Stimulated activated CD4-positive, alpha-beta T cell treated with anti-CD3 and anti-CD28 coated beads, Interleukin-12 subunit alpha, Interleukin-12 subunit beta, amount 100 ng/mL, for 48 hours (primary cell): ENCODE results near the gene LRRK1.
A peak's percentile ranks its signal among the peaks of the same experiment; 100 is the strongest.

Experiments used
- DNase-seq, 3 donors: peaks; one replicate each; pipeline ENCODE4 v3.0.0-alpha.2; 2020; ENCODE audit warnings: low read depth in 2 of 3, low spot score in 1 of 3

LRRK1 gene

GRCh38 chr15:100918690-100919480, at the start of gene LRRK1:
LRRK1 (plus strand) TSS chr15:100919357; CDS start chr15:100924633, 5,276 bp downstream.
- peak in 1 of 3 donors; percentile 3 for DNase-seq

- peak in 1 of 3 donors; percentile 37 for DNase-seq
These were observed 46.0 kb upstream of the LRRK1 start for GRCh38 chr15:100873029-100873677.

- no peak for DNase-seq
These were observed 43.7 kb upstream of the LRRK1 start for GRCh38 chr15:100875495-100875894.

GRCh38 chr15:100875976-100876375, 43.2 kb upstream of the LRRK1 start:
- no peak for DNase-seq

GRCh38 chr15:100877551-100877950, 41.6 kb upstream of the LRRK1 start:
- DNase-seq = no peak

- no peak for DNase-seq
These were observed 41.0 kb upstream of the LRRK1 start for GRCh38 chr15:100878130-100878529.

- no peak for DNase-seq
These were observed 40.5 kb upstream of the LRRK1 start for GRCh38 chr15:100878648-100879047.

GRCh38 chr15:100879061-100879463, 40.1 kb upstream of the LRRK1 start:
- no peak for DNase-seq

GRCh38 chr15:100879464-100880138, 39.6 kb upstream of the LRRK1 start, which contains the start of gene ALDH1A3:
ALDH1A3 (plus strand) TSS chr15:100879831; CDS start chr15:100879908, 77 bp downstream.
- no peak for DNase-seq

GRCh38 chr15:100880139-100880896, 38.8 kb upstream of the LRRK1 start:
- no peak for DNase-seq

- no peak for DNase-seq
These were observed 38.3 kb upstream of the LRRK1 start for GRCh38 chr15:100880897-100881242.

GRCh38 chr15:100881573-100882336, 37.4 kb upstream of the LRRK1 start:
- no peak for DNase-seq

GRCh38 chr15:100885116-100885515, 34.0 kb upstream of the LRRK1 start:
- DNase-seq = no peak

GRCh38 chr15:100885811-100886210, 33.3 kb upstream of the LRRK1 start:
- DNase-seq = no peak

GRCh38 chr15:100887211-100887913, 31.8 kb upstream of the LRRK1 start:
- DNase-seq = no peak

GRCh38 chr15:100889385-100890050, 29.6 kb upstream of the LRRK1 start:
- DNase-seq = no peak

- DNase-seq = no peak
These were observed 29.0 kb upstream of the LRRK1 start for GRCh38 chr15:100890051-100890720.

- DNase-seq = no peak
These were observed 28.3 kb upstream of the LRRK1 start for GRCh38 chr15:100890850-100891249.
